Type B pancreatic cell (in vitro differentiated cells): Measurements from ENCODE around the gene FER. TPM values are rescaled to one million over a fixed set of nuclear protein-coding genes. Genes with fewer than 3 reads are reported as not detected.
A peak's percentile ranks its signal among the peaks of the same experiment; 100 is the strongest.

ENCODE experiments used
- DNase-seq: peaks from one replicate; pipeline ENCODE4 v3.0.0; 2021; ENCODE audit warnings: mixed read lengths; ENCODE audit not compliant: unreplicated experiment; ENCODE audit errors: extremely low spot score
- H3K27ac Mint-ChIP-seq: 2 replicates; pipeline ENCODE4 v1.8.0; 2021; ENCODE audit warnings: mild to moderate bottlenecking, mixed read lengths
- H3K27me3 Mint-ChIP-seq: 2 replicates; pipeline ENCODE4 v1.8.0; 2021; ENCODE audit warnings: mixed read lengths
- H3K36me3 Mint-ChIP-seq: 2 replicates; pipeline ENCODE4 v1.8.0; 2021; ENCODE audit warnings: mixed read lengths
- H3K4me1 Mint-ChIP-seq: one replicate; pipeline ENCODE4 v1.8.0; 2021; ENCODE audit warnings: mixed read lengths; ENCODE audit not compliant: unreplicated experiment
- H3K4me3 Mint-ChIP-seq: 2 replicates; pipeline ENCODE4 v1.8.0; 2021; ENCODE audit warnings: mild to moderate bottlenecking, mixed read lengths
- H3K9me3 Mint-ChIP-seq: 2 replicates; pipeline ENCODE4 v1.8.0; 2021; ENCODE audit warnings: mixed read lengths
- CTCF ChIP-seq: fragments of 200-600 bp; sonication (generic); conservative IDR thresholded peaks from 2 replicates; pipeline ENCODE4 v1.5.0; 2021; ENCODE audit warnings: antibody characterized with exemption, mild to moderate bottlenecking
- total RNA-seq: library from RNA; stranded (reverse); gene quantifications from 2 replicates; pipeline ENCODE4 v1.2.1, GENCODE V29; 2021; ENCODE audit warnings: low replicate concordance

Gene FER
- total RNA-seq, 1 donor from 2014 or later = 29.7 TPM

- Mint-ChIP-seq H3K27ac (peak overlapping the region; percentile 24), H3K4me3 (no peak overlapping the region), H3K36me3 (peaks cover 19% of the 10 kb centered on the region), H3K4me1 (peaks cover 39% of the 10 kb centered on the region), H3K9me3 (peaks cover 7% of the 10 kb centered on the region), H3K27me3 (peaks cover 7% of the 10 kb centered on the region)
- TF ChIP-seq CTCF = no peak
- DNase-seq = no peak
Measured at GRCh38 chr5:109195667-109196066, 448.0 kb downstream of the FER start.

- peaks cover 17% of the 10 kb centered on the region for H3K36me3 Mint-ChIP-seq
- peaks cover 10% of the 10 kb centered on the region for H3K9me3 Mint-ChIP-seq
- no peak for TF ChIP-seq CTCF
- H3K27ac Mint-ChIP-seq = peak overlapping the region; percentile 24
- DNase-seq = no peak
- H3K4me1 Mint-ChIP-seq = peaks cover 37% of the 10 kb centered on the region
- peak overlapping the region; percentile 47 for H3K4me3 Mint-ChIP-seq
- peaks cover 10% of the 10 kb centered on the region for H3K27me3 Mint-ChIP-seq
Measured at GRCh38 chr5:109196087-109196822, 448.6 kb downstream of the FER start.

GRCh38 chr5:109196823-109197160, 449.1 kb downstream of the FER start:
- H3K27ac Mint-ChIP-seq = no peak overlapping the region
- no peak overlapping the region for H3K4me3 Mint-ChIP-seq
- DNase-seq = no peak
- peaks cover 10% of the 10 kb centered on the region for H3K9me3 Mint-ChIP-seq
- H3K36me3 Mint-ChIP-seq = peaks cover 16% of the 10 kb centered on the region
- H3K4me1 Mint-ChIP-seq = peaks cover 35% of the 10 kb centered on the region
- TF ChIP-seq CTCF = no peak
- peaks cover 10% of the 10 kb centered on the region for H3K27me3 Mint-ChIP-seq

GRCh38 chr5:109199289-109199688, 451.6 kb downstream of the FER start:
- Mint-ChIP-seq H3K9me3 (peaks cover 10% of the 10 kb centered on the region), H3K36me3 (peaks cover 8% of the 10 kb centered on the region), H3K27ac (no peak overlapping the region), H3K4me3 (no peak overlapping the region), H3K4me1 (peaks cover 14% of the 10 kb centered on the region), H3K27me3 (peaks cover 10% of the 10 kb centered on the region)
- no peak for TF ChIP-seq CTCF
- no peak for DNase-seq

- no peak for TF ChIP-seq CTCF
- H3K27ac Mint-ChIP-seq = no peak overlapping the region
- H3K4me3 Mint-ChIP-seq = no peak overlapping the region
- peaks cover 11% of the 10 kb centered on the region for H3K4me1 Mint-ChIP-seq
- H3K36me3 Mint-ChIP-seq = peaks cover 7% of the 10 kb centered on the region
- H3K27me3 Mint-ChIP-seq = peaks cover 10% of the 10 kb centered on the region
- peaks cover 13% of the 10 kb centered on the region for H3K9me3 Mint-ChIP-seq
- no peak for DNase-seq
Measured at GRCh38 chr5:109199799-109200620, 452.3 kb downstream of the FER start.
